ENCODE data around the gene GAB2.

GAB2 gene

DNA sequence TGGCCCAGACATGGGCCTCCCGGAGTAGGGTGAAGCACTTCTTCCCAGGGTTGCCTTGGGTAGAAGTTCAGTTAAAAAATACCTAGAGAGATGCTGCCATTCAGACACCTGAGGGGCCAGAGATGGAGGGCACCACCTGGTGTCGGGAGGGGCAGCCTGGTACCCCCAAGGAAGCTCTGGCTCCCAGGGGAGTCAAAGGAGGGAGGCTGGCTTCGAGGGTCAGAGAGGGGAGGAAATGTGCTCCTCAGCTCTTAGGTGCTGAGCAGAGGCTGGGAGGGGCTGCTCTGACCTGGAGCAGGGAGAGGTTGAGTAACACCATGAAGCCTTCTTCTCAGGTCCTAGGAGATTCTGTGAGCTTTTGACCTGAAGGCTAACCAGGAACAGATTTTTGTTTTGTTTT is 227.8 kb downstream of the GAB2 start:
- H3K27ac ChIP-seq: no peak overlapping the region
- peaks cover under 1% of the 10 kb centered on the region for H3K27me3 ChIP-seq
- H3K9me3 ChIP-seq: no peaks in the 10 kb centered on the region
- peak overlapping the region in 1 of 2 experiments; percentile 73 for H3K4me3 ChIP-seq (ENCODE audit: low read depth in 1 of 2, low read length in 1 of 2)
- H3K36me3 ChIP-seq: peaks cover 13% of the 10 kb centered on the region
- TF ChIP-seq CTCF (IDR thresholded peaks at IDR 0.05): no peak
- H3K4me1 ChIP-seq (ENCODE audit: control insufficient read depth in 1 of 2, insufficient read depth in 1 of 2, low read depth in 1 of 2, low read length in 1 of 2): peaks cover 29% of the 10 kb centered on the region in 2 experiments

DNA sequence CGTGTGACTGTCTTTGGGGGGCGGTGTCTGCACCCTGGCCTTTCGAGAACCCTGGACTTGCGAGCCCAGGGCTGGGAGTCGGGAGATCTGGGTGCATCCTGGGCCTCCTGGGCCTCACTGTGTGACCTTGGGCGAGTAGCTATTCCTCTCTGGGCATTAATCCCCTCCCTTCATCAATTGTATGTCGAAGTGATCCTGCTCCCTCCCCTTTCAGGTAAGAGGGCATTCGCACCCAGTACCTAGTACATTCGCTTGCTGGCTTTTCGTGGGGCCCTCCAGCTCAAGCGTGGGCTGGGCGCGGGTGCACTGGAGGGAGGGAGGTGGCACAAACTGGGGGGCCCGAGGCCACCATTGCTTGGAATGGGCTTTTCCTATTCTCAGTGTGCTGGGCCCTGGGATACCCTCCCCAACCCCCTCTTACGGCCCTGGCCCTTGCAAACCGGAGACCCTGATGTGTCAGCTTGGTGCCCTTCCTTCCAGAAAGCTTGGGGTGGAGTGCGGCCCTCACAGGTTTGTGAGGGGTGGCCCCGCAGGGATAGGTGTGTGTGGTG is 228.4 kb downstream of the GAB2 start:
- Histone ChIP-seq H3K27me3 (no peaks in the 10 kb centered on the region), H3K4me1 (ENCODE audit: control insufficient read depth in 1 of 2, insufficient read depth in 1 of 2, low read depth in 1 of 2, low read length in 1 of 2) (peaks cover 29% of the 10 kb centered on the region in 2 experiments), H3K9me3 (no peaks in the 10 kb centered on the region), H3K36me3 (peaks cover 13% of the 10 kb centered on the region), H3K27ac (peak overlapping the region; percentile 91), H3K4me3 (ENCODE audit: low read depth in 1 of 2, low read length in 1 of 2) (peak overlapping the region; percentile 73 to 99)
- TF ChIP-seq CTCF (IDR thresholded peaks at IDR 0.05): no peak

DNA sequence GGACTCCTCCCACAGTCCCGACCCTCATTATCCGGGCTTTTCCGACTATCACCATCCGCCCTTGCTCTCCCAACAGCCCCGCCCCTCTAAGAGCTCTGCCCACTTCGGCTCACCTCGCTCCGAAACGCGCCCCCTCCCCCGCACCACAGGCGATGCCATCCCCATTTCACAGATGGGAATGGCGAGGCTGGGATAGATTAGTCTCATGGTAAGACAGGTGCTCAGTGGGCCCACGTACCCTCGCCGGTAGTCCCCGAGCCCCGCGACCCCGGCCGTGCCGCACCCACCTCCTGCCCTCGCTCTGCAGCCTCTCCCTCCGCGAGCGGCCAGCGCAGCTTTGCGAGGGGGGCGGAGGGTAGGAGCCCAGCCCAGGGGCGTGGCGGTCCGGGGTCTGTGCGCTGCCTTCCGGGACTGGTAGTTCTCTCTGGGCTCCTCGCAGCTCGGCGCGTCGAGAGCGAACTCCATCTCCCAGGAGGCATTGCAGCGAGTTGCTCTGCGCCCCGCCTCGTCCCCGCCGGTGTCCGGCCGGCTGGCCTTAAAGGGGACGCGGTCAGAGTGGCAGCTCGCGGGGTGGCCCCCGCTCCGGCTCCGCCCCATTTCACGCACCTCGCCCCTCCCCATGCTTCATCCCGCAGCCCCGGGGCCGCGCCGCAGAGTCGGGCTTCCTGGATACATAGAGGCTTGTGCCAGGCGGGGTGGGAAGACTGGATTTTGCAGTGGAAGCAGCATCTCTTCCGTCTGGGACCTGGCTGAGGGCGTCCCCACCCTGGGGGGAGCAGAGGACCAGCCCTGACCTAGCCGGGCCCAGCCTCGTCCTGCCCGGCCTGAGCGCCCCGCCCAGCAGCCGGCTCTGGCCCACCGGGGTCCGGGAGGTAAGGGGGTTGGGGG is 229.1 kb downstream of the GAB2 start, which contains the start of the genes KCTD21 and USP35:
Gene KCTD21 (minus strand): TSS at position 341 of the 888 bp plus-strand sequence. CDS start 14,072 bp downstream, outside the sequence.
Gene USP35 (plus strand): TSS at position 634 of the 888 bp plus-strand sequence. CDS start 7,327 bp downstream, outside the sequence.
- Histone ChIP-seq H3K27ac (peak within 1 kb of the TSS; percentile 91), H3K4me3 (ENCODE audit: low read depth in 1 of 2, low read length in 1 of 2) (peak within 1 kb of the TSS; percentile 73 to 99), H3K36me3 (peaks cover 13% of the 10 kb centered on the region), H3K27me3 (no peaks in the 10 kb centered on the region), H3K9me3 (no peaks in the 10 kb centered on the region), H3K4me1 (ENCODE audit: control insufficient read depth in 1 of 2, insufficient read depth in 1 of 2, low read depth in 1 of 2, low read length in 1 of 2) (peaks cover 29% of the 10 kb centered on the region in 2 experiments)
- peak; percentile 35 for TF ChIP-seq CTCF (IDR thresholded peaks at IDR 0.05)

GRCh38 chr11:78187366-78188285 is 230.0 kb downstream of the GAB2 start:
- peak overlapping the region; percentile 73 to 99 for H3K4me3 ChIP-seq (ENCODE audit: low read depth in 1 of 2, low read length in 1 of 2)
- TF ChIP-seq CTCF (IDR thresholded peaks at IDR 0.05): no peak
- peaks cover 13% of the 10 kb centered on the region for H3K36me3 ChIP-seq
- no peaks in the 10 kb centered on the region for H3K9me3 ChIP-seq
- H3K4me1 ChIP-seq (ENCODE audit: control insufficient read depth in 1 of 2, insufficient read depth in 1 of 2, low read depth in 1 of 2, low read length in 1 of 2): peaks cover 29% of the 10 kb centered on the region in 2 experiments
- H3K27me3 ChIP-seq: no peaks in the 10 kb centered on the region
- peak overlapping the region; percentile 91 for H3K27ac ChIP-seq

GRCh38 chr11:78181185-78181584 is 236.4 kb downstream of the GAB2 start:
- Histone ChIP-seq H3K27me3 (no peaks in the 10 kb centered on the region), H3K4me3 (ENCODE audit: low read depth in 1 of 2, low read length in 1 of 2) (no peak overlapping the region), H3K27ac (peak overlapping the region; percentile 7), H3K9me3 (no peaks in the 10 kb centered on the region), H3K36me3 (peaks cover 17% of the 10 kb centered on the region), H3K4me1 (ENCODE audit: control insufficient read depth in 1 of 2, insufficient read depth in 1 of 2, low read depth in 1 of 2, low read length in 1 of 2) (peaks cover 8% of the 10 kb centered on the region in 2 experiments)
- no peak for TF ChIP-seq CTCF (IDR thresholded peaks at IDR 0.05)

Data from neutrophil (primary cell).